HG03135 (cell line): ENCODE data around the gene SPATA13.
"Not testable (repeated sequence)": the region's sequence is repeated elsewhere in the genome, so short reads cannot be mapped to it uniquely, and the experiment has no call there.

ENCODE experiments used
- ATAC-seq: cut with Tn5 transposase; IDR thresholded peaks from one replicate; pipeline ENCODE4 v1.9.1; 2021; ENCODE audit warnings: mild to moderate bottlenecking, moderate library complexity; ENCODE audit not compliant: unreplicated experiment

The SPATA13 gene

DNA sequence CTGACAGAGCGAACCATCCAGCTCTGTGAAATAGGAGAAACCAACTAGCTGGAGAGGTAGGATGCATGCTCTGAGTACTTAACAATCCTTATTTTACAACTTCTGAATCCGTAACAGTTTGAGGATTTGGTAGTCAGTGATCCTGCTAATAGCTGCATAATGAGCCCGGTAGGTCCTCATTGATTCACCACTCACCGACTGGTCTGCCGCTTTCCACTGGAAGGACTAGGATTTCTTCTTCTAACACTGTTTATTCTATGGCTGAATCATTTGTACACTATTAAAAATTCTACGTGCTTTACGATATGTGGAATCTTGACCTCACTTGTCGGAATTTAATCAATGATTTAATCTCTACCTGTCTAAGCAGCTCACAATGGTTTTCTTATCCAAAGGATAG is 33.9 kb downstream of the SPATA13 start:
- ATAC-seq, result no peak

DNA sequence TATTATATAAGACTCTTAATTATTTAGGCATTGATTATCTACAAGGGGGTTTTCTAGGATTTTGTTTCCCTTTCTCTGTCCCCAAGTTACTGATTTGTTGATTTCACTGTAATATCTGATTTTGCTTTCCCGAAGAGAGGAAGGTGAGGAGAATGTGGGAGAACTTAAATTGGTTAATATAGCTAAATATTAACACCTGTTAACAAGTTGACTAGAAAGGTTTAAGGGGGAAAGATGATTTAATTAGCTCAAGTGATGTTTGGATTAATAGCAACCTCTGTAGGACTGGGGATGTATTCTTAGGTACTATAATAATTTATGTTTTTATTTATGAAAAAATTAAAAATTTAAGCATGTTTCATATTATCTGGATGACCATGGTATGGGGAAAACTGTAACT is 35.1 kb downstream of the SPATA13 start:
- no peak for ATAC-seq

DNA sequence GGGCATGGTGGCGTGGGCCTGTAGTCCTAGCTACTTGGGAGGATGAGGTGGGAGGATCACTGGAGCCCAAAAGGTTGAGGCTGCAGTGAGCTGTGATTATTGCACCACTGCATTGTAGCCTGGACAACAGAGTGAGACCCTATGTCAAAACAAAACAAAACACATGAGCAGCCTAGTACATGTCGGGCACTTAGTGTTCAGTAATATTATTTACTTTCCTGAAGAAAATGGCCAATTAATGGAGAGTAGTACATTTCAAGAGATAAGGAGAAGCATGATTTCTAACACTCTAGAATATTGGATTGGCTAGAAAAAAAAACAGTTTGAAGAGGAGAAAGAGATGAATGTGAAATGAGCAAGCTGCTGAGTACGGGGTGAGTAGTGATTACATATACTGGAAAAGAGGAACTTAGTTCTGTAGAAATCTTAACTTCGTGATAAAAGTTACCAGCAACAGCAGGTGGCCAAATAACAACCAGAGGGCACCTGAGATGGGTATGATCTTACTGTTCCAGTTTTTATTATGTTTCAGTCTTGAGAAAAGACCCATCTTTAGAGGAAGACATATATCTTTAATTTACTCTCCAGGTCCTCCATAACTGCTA is 36.2 kb downstream of the SPATA13 start:
- no peak for ATAC-seq

DNA sequence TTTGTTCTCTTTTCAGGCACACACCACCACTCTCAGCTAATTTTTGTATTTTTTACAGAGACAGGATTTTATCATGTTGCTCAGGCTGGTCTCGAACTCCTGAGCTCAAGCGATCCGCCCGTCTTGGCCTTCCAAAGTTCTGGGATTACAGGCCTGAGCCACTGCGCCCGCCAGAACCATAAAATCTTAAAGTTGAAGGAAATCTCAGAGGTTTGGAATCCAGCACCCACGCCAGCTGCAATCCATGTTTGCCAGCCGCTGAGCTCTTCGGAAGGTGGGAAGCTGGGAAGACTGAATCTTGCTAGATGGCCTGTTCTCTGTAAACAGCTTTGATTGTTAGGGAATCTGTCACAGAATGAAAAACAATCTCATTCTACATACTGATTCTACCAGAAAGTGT is 38.5 kb downstream of the SPATA13 start:
- no peak for ATAC-seq

DNA sequence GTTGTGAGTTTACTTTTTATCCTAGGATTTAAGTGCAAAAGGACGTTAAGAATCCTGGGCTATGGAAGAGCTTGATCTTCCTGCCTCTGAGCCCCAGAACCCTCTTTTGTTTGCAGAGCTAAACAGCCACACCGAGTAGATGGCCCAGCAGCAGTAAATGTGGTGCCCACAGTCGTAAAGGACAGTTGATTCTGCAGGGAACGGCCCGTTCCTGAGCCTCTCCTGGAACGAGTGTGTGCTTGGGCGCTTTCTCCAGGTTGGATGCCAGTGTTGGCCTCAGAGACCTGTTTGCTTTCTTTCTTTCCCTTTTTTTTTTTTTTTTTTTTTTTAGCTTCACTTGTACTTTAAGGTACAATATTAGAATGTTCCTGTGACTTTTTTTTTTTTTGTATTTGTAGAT is 41.7 kb downstream of the SPATA13 start:
- ATAC-seq, result no peak

DNA sequence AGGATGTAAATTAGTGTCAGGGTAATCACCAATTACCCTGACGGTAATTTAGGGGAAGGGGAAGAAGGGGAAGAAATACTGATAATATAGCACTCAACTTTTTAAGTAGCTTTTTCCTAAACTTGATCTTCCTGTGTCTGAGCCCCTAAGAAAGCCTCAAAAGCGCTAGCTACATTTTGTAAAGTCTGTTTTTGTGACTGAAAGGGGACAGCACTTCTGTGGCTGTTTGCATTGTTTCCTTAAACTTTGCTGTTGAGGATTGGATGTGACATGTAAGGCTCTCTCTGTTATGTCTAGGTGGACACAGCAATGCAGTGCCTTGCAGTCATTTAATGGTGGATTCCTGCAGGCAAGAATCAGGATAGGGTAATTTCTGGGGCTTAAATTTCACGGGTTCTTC is 42.8 kb downstream of the SPATA13 start:
- ATAC-seq, result no peak

DNA sequence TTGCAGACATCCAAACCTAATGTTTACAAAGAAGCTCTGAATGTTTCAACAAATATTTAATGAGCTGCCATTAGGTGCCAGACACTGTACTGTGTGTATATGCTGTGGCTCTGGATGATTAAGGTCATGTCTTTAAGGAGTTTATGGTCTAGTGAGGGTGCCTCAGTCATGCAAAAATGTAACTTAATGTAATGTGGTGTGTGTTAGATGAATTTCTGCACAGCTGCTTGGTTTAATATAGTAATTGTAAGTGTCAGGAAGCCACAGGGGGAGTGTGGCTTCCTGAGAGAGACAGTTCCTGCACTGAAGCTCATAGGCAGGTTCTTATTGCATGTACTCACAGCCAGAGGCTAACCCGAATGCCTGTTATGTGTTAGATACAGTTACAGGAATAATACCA is 43.3 kb downstream of the SPATA13 start:
- no peak for ATAC-seq

DNA sequence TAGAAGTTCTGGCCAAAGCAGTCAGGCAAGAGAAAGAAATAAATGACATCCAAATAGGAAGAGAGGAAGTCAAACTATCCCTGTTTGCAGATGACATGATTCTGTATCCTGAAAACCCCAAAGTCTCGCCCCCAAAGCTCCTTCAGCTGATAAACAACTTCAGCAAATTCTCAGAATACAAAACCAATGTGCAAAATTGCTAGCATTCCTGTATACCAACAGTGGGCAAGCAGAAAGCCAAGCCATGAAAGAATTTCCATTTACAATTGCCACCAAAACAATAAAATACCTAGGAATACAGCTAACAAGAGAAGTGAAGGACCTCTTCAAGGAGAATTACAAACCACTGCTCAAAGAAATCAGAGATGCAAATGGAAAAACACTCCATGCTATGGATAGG is 44.6 kb downstream of the SPATA13 start:
- ATAC-seq, result not testable (repeated sequence)

DNA sequence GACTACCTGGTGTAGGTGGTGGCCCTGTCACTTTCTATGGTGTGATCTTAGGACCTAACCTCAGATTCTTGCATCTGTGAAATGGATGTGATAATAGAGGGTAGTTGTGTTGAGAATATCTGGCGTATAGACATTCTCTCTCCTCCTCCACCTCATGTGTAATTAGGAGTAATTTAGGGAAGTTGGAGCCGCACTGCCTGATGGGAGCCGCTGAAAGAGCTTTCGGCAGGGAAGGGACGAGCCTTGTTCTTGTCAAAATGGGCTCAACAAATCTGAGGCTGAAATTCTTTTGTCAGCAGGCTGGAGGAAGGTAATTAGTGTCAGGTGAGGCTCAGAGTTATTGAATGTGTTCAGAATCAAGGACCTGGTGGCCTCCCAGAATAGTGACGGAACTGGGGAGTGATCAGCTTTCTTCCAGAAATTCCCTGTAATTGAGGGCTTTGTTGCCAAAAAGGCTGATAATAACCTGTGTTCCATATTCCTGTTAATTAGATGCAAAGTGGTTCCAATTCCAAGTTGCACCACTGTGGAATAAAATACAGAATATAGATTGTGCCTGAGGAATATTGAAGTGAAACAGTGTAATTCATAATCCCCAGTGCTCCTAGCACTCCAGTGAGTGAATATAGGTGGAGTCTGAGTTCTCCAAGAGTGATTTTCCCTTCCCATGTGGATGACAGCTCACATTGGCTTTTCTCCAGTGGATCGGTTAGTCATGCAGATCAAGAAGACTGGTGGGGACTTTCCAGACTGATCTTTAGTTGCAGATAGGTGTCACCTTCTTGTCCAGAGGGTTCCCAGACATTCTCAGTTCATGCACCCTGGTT is 47.5 kb downstream of the SPATA13 start:
- ATAC-seq, result no peak

DNA sequence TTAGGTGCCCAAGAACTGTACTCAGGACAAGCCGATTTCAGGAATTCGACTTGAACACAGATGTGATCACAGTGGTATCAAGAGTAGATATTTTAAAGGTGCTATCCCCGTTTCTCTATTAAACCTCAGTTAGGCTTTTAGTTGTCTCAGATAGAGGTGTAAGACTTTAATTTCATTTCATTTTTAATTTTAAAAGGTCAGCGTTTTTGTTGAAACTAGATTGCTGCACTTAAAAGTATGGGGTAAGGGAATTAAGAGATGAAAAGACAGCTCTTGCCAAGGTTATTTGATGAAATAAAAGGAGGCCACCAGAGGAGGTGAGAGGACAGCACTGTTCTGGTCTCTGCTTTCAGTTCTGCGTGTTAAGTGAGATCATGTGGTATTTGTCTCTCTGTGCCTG is 48.6 kb downstream of the SPATA13 start:
- ATAC-seq, result no peak

DNA sequence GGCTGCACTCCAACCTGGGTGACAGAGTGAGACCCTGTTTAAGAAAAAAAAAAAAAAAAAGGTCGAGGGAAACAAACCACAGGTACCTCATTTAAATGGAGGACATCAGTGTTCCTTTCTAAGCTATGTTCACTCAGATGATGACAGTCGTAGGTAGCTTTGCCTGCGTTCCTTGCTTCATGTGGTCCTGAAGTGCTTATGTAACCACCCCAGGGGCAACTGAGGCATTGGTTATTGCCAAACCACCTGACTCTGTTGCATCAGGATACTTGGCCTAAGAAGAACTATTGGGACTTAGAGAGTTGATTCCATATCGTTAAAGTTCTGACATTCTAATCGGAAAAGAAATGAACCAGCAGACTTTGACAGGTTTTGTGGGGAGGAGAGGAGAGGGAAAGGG is 51.7 kb downstream of the SPATA13 start:
- no peak for ATAC-seq

DNA sequence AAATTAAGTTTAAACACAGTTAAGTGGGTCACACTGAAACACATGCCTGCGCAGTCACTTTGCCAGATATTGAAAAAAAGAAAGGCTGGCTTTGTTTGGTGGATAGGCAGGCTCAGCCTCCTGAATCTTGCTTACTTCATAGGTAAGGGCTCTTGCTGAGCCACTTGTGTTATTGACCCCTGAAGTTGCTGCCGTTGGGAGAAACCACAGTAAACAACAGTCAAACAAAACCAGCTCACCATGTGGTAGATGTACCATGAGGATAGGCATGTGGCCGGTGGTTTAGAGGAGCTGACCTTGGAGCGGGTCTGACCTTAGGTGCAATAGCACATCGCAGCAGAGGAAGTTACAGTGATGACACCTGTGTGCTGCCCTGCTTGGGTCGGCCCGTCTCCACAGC is 52.2 kb downstream of the SPATA13 start:
- ATAC-seq, result no peak

DNA sequence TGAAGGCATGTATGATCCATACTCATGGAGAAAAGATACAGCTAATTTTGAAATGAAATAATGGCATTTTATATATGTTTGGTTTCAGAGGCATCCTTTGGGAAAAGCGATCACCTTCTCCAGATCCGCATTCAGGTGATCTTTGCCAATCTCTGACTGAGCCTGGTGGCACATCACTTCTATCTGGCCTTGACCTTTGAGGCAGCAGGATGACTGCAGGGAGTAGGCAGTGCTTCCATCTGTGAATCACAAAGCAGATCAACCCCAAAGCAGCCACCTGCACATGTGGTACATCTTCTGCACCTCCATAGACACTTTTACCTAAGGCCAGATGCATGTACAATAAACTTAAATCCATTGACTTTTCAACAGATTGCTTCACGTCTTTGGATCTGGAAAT is 53.4 kb downstream of the SPATA13 start:
- ATAC-seq, result no peak

DNA sequence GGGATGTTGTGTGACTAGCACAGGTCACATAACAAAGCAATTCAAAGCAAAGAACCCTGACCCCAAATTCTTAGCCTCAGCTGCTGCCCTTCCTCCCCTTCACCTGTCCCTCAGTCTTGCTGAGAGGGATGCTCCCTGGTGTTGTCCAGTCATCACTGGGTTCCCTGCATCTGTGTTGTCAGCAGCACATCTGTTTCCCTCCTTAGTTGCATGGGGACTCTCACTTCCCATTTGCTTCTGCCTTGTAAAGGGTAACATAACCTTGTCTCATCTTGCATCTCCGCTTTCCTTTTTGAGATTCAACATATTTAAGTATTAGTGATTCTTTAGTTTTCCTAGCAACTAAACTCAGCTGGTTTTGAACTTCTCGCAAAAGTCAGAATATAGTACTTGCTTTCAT is 54.0 kb downstream of the SPATA13 start:
- peak; percentile 48 for ATAC-seq

DNA sequence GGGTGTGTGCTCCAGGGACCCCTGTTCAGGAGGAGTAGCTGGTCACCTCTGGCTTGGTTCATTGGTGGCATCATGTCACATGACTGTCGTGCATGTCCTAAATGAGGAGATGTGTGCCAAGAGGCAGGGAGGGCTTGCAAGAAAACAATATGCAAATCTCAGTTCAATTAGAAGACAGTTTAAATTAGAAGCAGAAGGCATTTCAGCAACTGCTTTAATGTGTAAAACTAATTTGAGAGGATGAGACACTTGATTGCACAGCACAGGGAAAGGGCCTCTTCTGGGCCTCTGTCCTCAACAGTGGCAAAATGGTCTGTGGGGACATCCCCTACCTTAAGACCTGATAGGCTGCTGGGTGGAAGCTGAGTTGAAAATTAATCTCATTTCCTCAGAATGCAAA is 54.6 kb downstream of the SPATA13 start:
- peak; percentile 59 for ATAC-seq

DNA sequence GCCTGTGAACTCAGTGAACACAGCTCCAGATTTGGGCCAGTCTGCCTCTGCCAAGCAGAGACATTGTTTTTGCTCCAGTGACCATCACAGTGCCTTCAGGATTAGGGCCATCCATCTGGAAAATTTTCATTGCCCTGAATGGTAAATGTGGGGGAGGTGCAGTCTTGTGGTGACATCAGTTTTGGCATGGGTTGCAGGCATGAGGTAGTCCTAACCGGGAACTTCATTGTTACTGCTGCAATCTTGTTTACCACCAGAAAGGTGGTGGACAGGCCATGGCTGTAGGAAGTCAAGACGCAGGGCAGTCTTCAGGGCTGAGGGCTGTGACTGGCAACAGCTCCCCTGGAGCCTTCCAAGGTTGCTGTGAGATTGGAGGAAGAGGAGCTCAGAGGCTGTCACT is 55.2 kb downstream of the SPATA13 start:
- ATAC-seq, result no peak

DNA sequence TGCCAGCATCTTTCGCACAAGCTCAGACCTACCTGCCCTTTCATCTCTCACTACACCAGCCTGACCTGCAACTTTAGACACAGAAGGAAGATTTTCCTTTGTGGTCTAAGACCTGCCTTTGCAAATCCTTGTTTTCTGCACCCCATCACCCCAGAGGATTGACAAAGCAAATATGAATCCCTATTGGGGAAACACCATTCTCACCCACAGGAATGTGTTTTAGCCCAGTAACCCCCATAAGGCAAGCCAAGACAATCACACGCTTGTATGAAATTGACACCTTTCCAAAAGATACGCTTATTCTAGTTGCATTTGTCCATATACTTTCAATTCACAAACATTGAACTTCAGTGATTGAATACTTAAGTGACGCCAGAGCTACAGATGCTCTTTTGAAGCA is 55.7 kb downstream of the SPATA13 start:
- ATAC-seq, result no peak

DNA sequence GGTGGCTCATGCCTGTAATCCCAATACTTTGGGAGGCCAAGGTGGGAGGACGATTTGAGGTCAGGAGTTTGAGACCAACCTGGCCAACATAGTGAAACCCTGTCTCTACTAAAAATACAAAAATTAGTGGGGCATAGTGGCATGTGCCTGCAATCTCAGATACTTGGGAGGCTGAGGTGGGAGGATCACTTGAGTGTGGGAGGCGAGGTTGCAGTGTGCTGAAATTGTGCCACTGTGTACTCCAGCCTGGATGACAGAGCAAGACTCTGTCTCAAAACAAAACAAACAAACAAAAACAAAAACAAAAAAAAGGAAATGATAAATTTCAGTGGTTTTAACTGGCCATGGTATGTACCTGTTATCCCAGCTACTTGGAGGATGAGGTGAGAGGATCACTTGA is 56.3 kb downstream of the SPATA13 start:
- ATAC-seq, result not testable (repeated sequence)

DNA sequence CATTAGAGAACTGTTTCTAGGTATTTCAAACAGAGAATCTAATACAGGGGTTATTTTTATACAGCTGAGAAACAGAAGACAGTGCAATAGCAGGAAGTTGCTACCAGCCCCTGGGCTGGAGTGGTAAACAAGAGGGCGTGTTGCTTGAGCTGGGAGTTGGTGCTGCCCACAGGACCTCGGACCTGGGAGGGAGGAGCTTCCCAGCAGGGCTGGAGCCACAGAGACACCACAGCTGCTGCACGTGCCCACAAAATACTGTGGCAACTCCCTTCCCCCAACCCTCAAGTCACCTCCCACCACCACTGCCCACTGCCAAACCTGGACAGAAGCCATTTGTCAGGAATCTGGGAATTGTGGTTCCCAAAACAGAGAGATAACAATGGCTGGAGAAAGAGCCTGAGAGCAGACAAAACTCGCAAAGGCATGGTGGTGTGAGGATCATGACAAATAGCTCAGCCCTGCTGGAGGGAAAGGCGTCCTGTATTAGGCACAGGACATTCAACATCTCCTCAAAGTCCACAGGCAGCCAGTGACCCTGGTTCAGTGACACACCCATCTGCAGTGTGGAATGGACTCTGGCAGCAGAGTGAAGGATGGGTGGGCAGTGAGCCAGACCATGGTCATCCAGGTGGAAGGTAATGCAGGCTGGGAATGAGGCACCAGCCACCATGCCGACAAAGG is 57.2 kb downstream of the SPATA13 start:
- no peak for ATAC-seq

DNA sequence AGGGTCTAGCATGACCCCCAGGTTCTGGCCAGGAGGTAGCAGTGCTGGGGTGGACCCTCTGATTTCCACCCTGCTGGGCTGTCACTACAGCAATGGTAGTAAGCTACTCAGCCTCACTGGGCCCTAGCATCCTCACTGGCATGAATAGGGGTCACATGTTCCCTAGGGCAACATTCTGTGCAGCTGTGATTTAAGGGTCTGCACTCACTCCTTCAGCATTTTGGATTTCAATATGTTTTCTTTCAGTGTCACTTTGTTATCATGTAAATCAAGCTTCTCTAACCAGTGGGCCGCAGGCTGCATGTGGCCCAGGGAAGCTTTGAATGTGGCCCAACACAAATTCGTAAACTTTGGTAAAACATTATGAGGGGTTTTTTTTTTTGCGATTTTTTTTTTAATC is 57.8 kb downstream of the SPATA13 start:
- ATAC-seq, result no peak

DNA sequence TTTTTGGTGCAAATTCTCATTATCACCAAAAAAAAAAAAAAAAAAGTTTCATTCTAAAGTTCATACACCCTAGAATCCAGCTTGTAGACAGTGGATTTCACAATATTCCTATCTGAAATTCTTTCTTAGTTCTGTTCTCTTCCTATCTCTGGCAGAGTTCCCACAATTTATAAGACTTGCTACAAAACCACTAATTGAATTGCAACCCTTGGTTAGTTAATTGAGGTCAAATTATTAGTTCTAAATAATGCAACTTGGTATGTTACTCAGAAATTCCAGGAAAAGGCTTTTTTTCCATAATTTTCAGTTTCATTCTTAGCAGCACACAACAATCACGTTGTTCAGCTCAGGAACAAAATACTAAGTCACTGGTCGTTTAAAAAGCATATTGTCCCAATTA is 58.5 kb downstream of the SPATA13 start:
- no peak for ATAC-seq

DNA sequence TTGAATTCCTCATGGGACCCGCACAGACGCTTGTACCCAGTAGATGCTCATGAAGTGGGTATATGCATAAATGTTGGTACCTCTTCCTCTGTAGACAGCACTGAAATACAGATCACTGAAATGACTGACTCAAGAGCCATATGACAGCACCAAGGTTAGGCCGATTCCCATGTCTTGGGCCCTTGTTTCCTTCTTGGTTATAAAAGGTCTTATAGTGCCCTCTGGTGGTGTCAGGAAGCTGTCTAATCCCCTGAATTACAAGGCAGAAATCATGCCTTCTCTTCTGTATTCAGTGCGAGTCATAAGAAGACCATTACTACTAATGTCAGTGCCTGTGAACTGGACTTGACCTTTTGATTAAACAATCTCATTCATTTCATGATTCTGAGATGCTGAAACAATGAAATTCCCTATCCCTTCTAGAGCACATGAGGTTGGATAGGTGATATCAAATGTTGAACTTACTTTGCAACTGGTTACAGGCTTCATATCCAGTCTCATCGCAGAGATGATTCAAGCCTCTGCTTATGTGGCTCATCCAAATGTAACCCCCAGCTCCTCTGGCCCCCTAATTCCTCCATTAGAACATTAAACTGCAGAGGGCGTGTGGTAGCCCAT is 59.7 kb downstream of the SPATA13 start:
- peak; percentile 51 for ATAC-seq
